ENCODE measurements around the gene SLIT1. TPM values are rescaled to one million over a fixed set of nuclear protein-coding genes. Genes with fewer than 3 reads are reported as not detected.

Gene SLIT1
- total and polyA plus RNA-seq, 2 experiments from 2014 or later = not detected

GRCh38 chr10:97128039-97128492 lies 57.7 kb downstream of the SLIT1 start:
- H4K20me1 ChIP-seq (ENCODE audit: insufficient read depth) = no peaks in the 10 kb centered on the region
- H3F3A ChIP-seq (ENCODE audit: insufficient read depth) = no peaks in the 10 kb centered on the region
- no peaks in the 10 kb centered on the region for H3K9me3 ChIP-seq (ENCODE audit: low read depth)
- no peak overlapping the region for H3K4me2 ChIP-seq (ENCODE audit: unreplicated experiment)
- H3K4me3 ChIP-seq = no peak overlapping the region
- no peaks in the 10 kb centered on the region for H3K9me2 ChIP-seq (ENCODE audit: insufficient read depth)
- no peak overlapping the region for H2AFZ ChIP-seq
- H3K4me1 ChIP-seq (ENCODE audit: insufficient read depth) = no peaks in the 10 kb centered on the region
- no peaks in the 10 kb centered on the region for H3K79me2 ChIP-seq (ENCODE audit: insufficient read depth)
- H3K27ac ChIP-seq = no peak overlapping the region
- no peak overlapping the region for H3K9ac ChIP-seq
- H3K27me3 ChIP-seq (replicated peaks; ENCODE audit: insufficient read depth) = peaks cover 49% of the 10 kb centered on the region
- DNase-seq = no peak
- in situ Hi-C loops (cut with MboI) = no loop called here
- 49 to 51% methylated on average over 11 of the region's 11 CpGs for WGBS, 2 experiments (ENCODE audit: low coverage in 1 of 2, low lambda C conversion rate in 2 of 2, missing lambda C conversion rate in 2 of 2)
- TF ChIP-seq EZH2 (IDR thresholded peaks at IDR 0.05; ENCODE audit: insufficient read depth, poor library complexity, severe bottlenecking) (no peak), EZH2phosphoT487 (IDR thresholded peaks at IDR 0.05; ENCODE audit: insufficient read depth, low read depth) (no peak)
- H3K36me3 ChIP-seq (ENCODE audit: low read depth) = no peaks in the 10 kb centered on the region

DNA sequence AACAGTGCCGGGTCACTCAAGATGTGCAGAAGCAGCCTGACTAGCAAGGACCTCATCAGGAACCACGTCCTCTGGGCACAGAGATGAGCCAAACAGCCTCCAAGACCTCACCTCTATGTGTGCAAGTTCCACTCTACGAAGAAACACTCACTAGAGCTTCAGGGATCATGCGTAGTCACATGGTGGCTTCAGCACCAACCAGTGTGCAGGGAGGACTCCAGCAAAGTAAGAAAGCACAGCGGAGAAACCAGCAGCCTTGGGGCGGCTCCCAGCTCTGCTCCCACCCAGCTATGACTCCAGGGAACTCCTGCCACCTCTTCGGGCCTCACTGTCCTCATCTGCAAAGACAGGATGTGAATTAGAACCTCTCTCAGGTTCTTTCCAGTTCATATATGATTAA lies 58.2 kb downstream of the SLIT1 start:
- Histone ChIP-seq H3K36me3 (ENCODE audit: low read depth) (no peaks in the 10 kb centered on the region), H3K79me2 (ENCODE audit: insufficient read depth) (no peaks in the 10 kb centered on the region), H2AFZ (no peak overlapping the region), H3K9ac (no peak overlapping the region), H3K4me1 (ENCODE audit: insufficient read depth) (no peaks in the 10 kb centered on the region), H3K9me3 (ENCODE audit: low read depth) (no peaks in the 10 kb centered on the region), H3F3A (ENCODE audit: insufficient read depth) (no peaks in the 10 kb centered on the region), H3K4me2 (ENCODE audit: unreplicated experiment) (no peak overlapping the region), H3K27me3 (replicated peaks; ENCODE audit: insufficient read depth) (peaks cover 55% of the 10 kb centered on the region), H4K20me1 (ENCODE audit: insufficient read depth) (no peaks in the 10 kb centered on the region), H3K4me3 (no peak overlapping the region), H3K27ac (no peak overlapping the region), H3K9me2 (ENCODE audit: insufficient read depth) (no peaks in the 10 kb centered on the region)
- in situ Hi-C loops (cut with MboI) = no loop called here
- 40 to 45% methylated on average over 7 of the region's 7 CpGs for WGBS, 2 experiments (ENCODE audit: low coverage in 1 of 2, low lambda C conversion rate in 2 of 2, missing lambda C conversion rate in 2 of 2)
- TF ChIP-seq EZH2phosphoT487 (IDR thresholded peaks at IDR 0.05; ENCODE audit: insufficient read depth, low read depth) (no peak), EZH2 (IDR thresholded peaks at IDR 0.05; ENCODE audit: insufficient read depth, poor library complexity, severe bottlenecking) (no peak)
- DNase-seq = no peak

GRCh38 chr10:97124211-97124610 lies 61.5 kb downstream of the SLIT1 start:
- H3F3A ChIP-seq (ENCODE audit: insufficient read depth) = no peaks in the 10 kb centered on the region
- H3K4me2 ChIP-seq (ENCODE audit: unreplicated experiment) = no peak overlapping the region
- no peaks in the 10 kb centered on the region for H3K79me2 ChIP-seq (ENCODE audit: insufficient read depth)
- in situ Hi-C loops (cut with MboI) = no loop called here
- H3K27me3 ChIP-seq (replicated peaks; ENCODE audit: insufficient read depth) = peaks cover 71% of the 10 kb centered on the region
- H3K9ac ChIP-seq = no peak overlapping the region
- no peaks in the 10 kb centered on the region for H3K36me3 ChIP-seq (ENCODE audit: low read depth)
- no peak overlapping the region for H3K27ac ChIP-seq
- WGBS, 2 experiments (ENCODE audit: low coverage in 1 of 2, low lambda C conversion rate in 2 of 2, missing lambda C conversion rate in 2 of 2) = 40 to 43% methylated on average over 5 of the region's 5 CpGs
- no peak for DNase-seq
- H4K20me1 ChIP-seq (ENCODE audit: insufficient read depth) = no peaks in the 10 kb centered on the region
- H3K4me1 ChIP-seq (ENCODE audit: insufficient read depth) = no peaks in the 10 kb centered on the region
- H3K4me3 ChIP-seq = no peak overlapping the region
- TF ChIP-seq EZH2 (IDR thresholded peaks at IDR 0.05; ENCODE audit: insufficient read depth, poor library complexity, severe bottlenecking) = no peak
- no peak for TF ChIP-seq EZH2phosphoT487 (IDR thresholded peaks at IDR 0.05; ENCODE audit: insufficient read depth, low read depth)
- no peak overlapping the region for H2AFZ ChIP-seq
- H3K9me2 ChIP-seq (ENCODE audit: insufficient read depth) = no peaks in the 10 kb centered on the region
- H3K9me3 ChIP-seq (ENCODE audit: low read depth) = no peaks in the 10 kb centered on the region

GRCh38 chr10:97123765-97124164 lies 62.0 kb downstream of the SLIT1 start:
- no peaks in the 10 kb centered on the region for H3K4me1 ChIP-seq (ENCODE audit: insufficient read depth)
- 58 to 60% methylated on average over 5 of the region's 5 CpGs for WGBS, 2 experiments (ENCODE audit: low coverage in 1 of 2, low lambda C conversion rate in 2 of 2, missing lambda C conversion rate in 2 of 2)
- no peaks in the 10 kb centered on the region for H3F3A ChIP-seq (ENCODE audit: insufficient read depth)
- TF ChIP-seq EZH2phosphoT487 (IDR thresholded peaks at IDR 0.05; ENCODE audit: insufficient read depth, low read depth) (no peak), EZH2 (IDR thresholded peaks at IDR 0.05; ENCODE audit: insufficient read depth, poor library complexity, severe bottlenecking) (no peak)
- H3K79me2 ChIP-seq (ENCODE audit: insufficient read depth) = no peaks in the 10 kb centered on the region
- no peak for DNase-seq
- H4K20me1 ChIP-seq (ENCODE audit: insufficient read depth) = no peaks in the 10 kb centered on the region
- no peaks in the 10 kb centered on the region for H3K9me3 ChIP-seq (ENCODE audit: low read depth)
- no peaks in the 10 kb centered on the region for H3K9me2 ChIP-seq (ENCODE audit: insufficient read depth)
- in situ Hi-C loops (cut with MboI) = no loop called here
- H3K36me3 ChIP-seq (ENCODE audit: low read depth) = no peaks in the 10 kb centered on the region
- no peak overlapping the region for H3K4me3 ChIP-seq
- no peak overlapping the region for H3K4me2 ChIP-seq (ENCODE audit: unreplicated experiment)
- peaks cover 72% of the 10 kb centered on the region for H3K27me3 ChIP-seq (replicated peaks; ENCODE audit: insufficient read depth)
- H3K27ac ChIP-seq = no peak overlapping the region
- no peak overlapping the region for H2AFZ ChIP-seq
- no peak overlapping the region for H3K9ac ChIP-seq

DNA sequence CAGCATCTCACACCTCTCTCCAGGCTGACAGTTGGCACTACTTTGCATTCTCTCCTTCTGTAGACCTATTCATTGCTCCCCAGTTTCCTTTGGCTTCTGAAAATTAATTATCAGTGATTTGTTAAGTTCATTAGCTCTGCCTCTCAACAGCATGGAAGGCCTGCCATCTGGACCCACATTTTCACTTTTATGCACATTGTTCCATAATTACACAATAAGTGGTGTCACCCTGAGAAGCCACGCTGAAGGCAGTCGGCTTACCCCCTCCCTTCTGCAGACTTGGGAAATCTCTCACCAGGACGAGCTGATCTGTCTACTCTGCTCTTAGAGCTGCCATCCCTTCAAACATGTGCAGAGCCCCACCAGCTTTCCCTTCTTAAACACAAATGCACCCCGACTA lies 64.7 kb downstream of the SLIT1 start:
- Histone ChIP-seq H3K9ac (no peak overlapping the region), H3K79me2 (ENCODE audit: insufficient read depth) (no peaks in the 10 kb centered on the region), H2AFZ (no peak overlapping the region), H3K27ac (no peak overlapping the region), H3F3A (ENCODE audit: insufficient read depth) (no peaks in the 10 kb centered on the region), H3K4me2 (ENCODE audit: unreplicated experiment) (no peak overlapping the region), H3K4me3 (no peak overlapping the region), H3K9me3 (ENCODE audit: low read depth) (no peaks in the 10 kb centered on the region), H3K27me3 (replicated peaks; ENCODE audit: insufficient read depth) (peaks cover 71% of the 10 kb centered on the region), H4K20me1 (ENCODE audit: insufficient read depth) (no peaks in the 10 kb centered on the region), H3K36me3 (ENCODE audit: low read depth) (no peaks in the 10 kb centered on the region), H3K4me1 (ENCODE audit: insufficient read depth) (no peaks in the 10 kb centered on the region), H3K9me2 (ENCODE audit: insufficient read depth) (no peaks in the 10 kb centered on the region)
- TF ChIP-seq EZH2phosphoT487 (IDR thresholded peaks at IDR 0.05; ENCODE audit: insufficient read depth, low read depth) (no peak), EZH2 (IDR thresholded peaks at IDR 0.05; ENCODE audit: insufficient read depth, poor library complexity, severe bottlenecking) (no peak)
- in situ Hi-C loops (cut with MboI) = no loop called here
- WGBS, 2 experiments (ENCODE audit: low coverage in 1 of 2, low lambda C conversion rate in 2 of 2, missing lambda C conversion rate in 2 of 2) = 26% methylated on average over 4 of the region's 4 CpGs
- DNase-seq = no peak

Measured in GM23248 (cell line).